ENCODE measurements around the gene CHRDL2.
"Not testable (repeated sequence)": the region's sequence is repeated elsewhere in the genome, so short reads cannot be mapped to it uniquely, and the experiment has no call there.

The CHRDL2 gene

GRCh38 chr11:74669211-74670160 lies 61.7 kb downstream of the CHRDL2 start:
- no peak for DNase-seq

GRCh38 chr11:74663315-74663714 lies 67.9 kb downstream of the CHRDL2 start:
- DNase-seq = no peak

DNA sequence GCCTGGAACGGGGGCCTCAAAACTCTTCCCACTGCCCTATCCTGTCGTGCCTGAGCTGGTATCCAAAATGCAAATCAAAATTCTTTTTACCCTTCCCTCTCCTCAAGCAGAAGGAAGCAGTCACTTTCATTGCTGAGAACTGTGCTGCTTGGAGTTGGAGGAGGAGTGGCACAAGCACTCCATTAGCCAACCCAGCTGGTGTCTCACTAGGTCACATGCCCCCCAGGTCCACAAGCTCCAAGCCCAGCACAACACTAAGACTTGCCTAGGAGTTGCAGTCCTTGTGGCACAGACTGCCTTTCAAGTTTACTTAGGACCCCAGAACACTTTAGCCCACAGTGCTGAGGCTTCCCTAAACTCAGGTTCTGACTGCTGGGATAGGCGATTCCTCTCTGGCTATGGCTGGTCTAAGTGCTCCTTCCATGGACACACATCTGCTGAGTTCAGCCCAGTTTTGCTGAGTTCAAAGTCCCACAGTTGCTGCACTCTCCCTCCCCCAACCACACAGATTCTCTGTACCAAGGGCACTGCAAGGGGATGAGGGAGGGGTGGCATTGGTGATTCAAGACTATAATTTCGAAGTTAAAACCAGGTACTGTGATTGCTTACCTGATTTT lies 68.6 kb downstream of the CHRDL2 start:
- no peak for DNase-seq

DNA sequence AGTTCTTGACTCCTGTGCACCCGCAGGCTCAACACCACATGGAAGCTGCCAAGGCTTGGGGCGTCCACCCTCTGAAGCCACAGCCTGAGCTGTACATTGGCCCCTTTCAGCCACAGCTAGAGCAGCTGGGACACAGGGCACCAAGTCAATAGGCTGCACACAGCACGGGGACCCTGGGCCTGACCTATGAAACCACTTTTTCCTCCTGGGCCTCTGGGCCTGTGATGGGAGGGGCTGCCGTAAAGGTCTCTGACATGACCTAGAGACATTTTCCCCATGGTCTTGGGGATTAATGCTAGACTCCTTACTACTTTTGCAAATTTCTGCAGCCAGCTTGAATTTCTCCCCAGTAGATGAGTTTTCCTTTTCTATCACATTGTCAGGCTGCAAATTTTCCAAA lies 72.1 kb downstream of the CHRDL2 start:
- DNase-seq = not testable (repeated sequence)

DNA sequence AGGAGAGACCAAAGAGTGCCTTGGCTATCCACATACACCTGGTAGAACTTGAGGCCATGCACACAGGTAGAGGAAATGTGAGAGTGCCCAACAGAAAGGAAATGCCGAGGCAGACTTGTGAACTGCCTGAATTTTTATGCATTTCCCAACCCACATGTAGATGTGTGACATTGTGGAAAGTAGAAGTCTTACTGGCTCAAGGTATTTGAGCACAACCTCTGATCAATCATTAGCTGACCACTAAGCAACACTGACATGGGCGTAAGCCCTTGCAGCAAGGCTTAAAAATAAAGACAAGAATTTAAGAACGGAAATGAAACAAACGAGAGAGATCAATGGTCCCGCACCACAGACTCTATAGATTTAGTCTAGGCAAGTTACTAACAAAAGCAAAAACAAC lies 76.2 kb downstream of the CHRDL2 start:
- no peak for DNase-seq

DNA sequence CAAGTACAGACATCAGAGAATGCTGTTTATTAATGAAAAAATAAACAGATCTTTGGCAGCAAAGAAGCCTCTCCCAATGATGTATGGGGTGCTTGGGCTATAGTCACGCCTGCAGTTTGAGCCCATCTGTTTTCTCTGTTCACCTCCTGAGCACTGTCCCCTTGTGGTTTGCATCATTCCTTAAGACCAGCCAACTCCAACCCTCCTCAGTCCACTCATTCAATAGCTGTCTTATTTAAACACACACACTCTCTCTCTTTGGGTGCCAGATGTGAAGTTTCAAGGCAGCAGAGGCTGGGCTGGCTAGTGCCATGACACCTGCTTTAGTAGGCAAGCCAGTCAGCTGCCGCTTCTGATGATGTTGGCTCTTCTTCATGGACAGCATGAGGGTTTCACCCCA lies 80.7 kb downstream of the CHRDL2 start:
- no peak for DNase-seq

GRCh38 chr11:74648894-74649293 lies 82.3 kb downstream of the CHRDL2 start:
- no peak for DNase-seq

DNA sequence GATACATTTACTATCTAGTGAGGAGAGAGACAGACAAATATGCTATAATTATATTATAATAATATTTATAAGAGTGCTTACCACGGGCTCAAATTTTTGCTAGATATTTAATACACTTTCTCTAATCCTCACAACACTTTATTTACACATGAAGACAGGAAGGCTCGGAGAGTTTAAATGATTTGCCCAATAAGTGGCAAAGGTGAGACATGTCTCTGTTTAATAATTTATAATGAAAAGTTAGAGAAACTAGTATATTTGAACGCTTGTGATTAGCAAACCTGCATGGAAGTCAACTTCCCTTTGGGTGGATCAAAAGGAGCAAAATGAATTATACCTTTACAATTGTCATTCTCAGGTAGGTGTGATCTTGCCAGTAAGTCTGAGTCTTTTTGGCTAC lies 83.4 kb downstream of the CHRDL2 start:
- DNase-seq = no peak

DNA sequence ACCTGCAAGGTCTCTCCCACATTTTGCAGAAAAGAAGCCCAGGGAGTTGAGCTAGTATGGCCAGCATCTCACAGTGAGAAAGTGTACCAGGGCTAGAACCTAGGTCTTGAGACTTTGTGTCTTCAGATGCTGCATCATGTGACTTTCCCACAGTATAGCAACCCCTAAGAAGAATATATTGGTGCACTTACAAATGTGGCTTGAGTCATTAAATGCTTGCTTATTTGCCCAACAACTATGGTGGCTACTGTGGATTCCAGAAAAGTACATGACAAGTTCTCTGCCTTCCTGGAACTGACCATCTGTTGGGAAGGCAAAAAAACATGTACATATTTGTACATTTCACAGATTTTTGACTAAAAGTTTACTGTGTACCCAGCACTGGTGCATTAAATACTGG lies 83.8 kb downstream of the CHRDL2 start:
- no peak for DNase-seq

DNA sequence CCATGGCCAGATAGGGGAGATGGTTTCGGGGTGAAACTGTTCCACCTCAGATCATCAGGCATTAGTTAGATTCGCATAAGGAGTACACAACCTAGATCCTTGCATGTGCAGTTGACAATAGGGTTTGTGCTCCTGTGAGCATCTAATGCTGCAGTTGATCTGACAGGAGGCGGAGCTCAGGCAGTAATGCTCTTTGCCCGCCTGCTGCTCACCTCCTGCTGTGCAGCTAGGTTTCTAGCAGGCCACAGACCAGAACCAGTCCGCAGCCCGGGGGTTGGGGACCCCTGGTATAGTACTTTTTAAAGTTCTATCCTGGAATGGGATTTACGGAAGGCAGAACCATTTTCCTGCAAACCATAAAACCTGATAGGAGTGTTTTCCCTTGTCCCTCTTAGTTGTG lies 84.3 kb downstream of the CHRDL2 start:
- DNase-seq = no peak
